ENCODE measurements around the gene CHRM3.

- TF ChIP-seq CTCF (IDR thresholded peaks at IDR 0.05; ENCODE audit: low read depth, low read length, poor library complexity, severe bottlenecking) (no peak), EZH2phosphoT487 (IDR thresholded peaks at IDR 0.05; ENCODE audit: borderline replicate concordance, low read length) (no peak)
Measured at GRCh38 chr1:239354231-239354630, 32.1 kb upstream of the CHRM3 start.

Measured in DOHH2 (cell line).